ENCODE results near the gene MAP4K2. TPM values are rescaled to one million over a fixed set of nuclear protein-coding genes. Genes with fewer than 3 reads are reported as not detected.

MAP4K2 gene
- total and polyA plus RNA-seq, 2 of the 13 experiments (the other 11 are each of a cell fraction or from before 2014, with no cell fraction given): 8.3 to 17.6 TPM

DNA sequence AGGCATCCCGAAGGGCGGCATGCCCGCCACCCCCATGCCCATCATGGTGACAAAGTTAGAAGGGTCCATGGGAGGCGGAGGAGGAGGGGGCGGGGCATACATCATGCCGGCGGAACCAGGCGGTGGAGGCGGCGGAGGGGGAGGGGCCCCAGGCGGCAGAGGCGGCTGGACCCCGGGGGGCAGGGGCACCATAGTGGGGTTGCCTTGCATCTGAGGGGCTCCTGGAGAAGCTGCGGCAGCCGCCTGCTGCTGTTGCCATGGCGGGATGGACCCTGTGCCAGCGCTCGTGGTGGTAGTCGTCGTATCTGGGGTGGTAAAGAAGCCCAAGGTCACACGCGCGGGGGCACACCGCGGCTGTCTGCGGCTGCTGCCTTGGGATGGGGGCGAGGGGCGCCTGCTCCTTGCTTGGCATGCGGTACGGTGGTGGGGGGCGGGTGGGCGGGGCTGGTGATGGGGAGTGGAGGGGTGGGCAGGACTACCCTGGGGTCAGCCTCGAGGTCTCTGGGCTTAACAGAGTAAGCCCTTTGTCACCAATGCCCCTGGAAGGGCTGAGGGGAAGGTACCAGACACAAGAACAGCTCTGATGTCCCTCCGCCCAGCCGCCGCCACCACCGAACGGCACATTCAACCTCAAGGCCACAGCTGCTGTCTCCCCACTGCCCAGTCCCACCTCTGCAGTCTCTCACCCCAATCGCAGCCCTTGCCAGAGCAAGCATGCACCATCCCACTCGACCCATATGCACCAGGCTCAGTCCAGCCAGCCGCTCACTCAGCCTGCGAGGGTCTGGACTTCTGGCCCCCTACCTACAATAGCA lies 37.0 kb downstream of the MAP4K2 start:
- H2AFZ ChIP-seq (ENCODE audit: low read length): no peak overlapping the region
- intact Hi-C loops (cut with micrococcal nuclease; ENCODE audit: unreplicated experiment) (no loop called here), in situ Hi-C loops (cut with HindIII; ENCODE audit: extremely low pct_ligation_motif_present, low pct_unique_long_range_greater_than_20kb) (no loop called here)
- TF ChIP-seq AGO2 (optimal IDR thresholded peaks at IDR 0.05; ENCODE audit: low read depth, low read length): peak; percentile 76
- TF ChIP-seq, protein P1, sequence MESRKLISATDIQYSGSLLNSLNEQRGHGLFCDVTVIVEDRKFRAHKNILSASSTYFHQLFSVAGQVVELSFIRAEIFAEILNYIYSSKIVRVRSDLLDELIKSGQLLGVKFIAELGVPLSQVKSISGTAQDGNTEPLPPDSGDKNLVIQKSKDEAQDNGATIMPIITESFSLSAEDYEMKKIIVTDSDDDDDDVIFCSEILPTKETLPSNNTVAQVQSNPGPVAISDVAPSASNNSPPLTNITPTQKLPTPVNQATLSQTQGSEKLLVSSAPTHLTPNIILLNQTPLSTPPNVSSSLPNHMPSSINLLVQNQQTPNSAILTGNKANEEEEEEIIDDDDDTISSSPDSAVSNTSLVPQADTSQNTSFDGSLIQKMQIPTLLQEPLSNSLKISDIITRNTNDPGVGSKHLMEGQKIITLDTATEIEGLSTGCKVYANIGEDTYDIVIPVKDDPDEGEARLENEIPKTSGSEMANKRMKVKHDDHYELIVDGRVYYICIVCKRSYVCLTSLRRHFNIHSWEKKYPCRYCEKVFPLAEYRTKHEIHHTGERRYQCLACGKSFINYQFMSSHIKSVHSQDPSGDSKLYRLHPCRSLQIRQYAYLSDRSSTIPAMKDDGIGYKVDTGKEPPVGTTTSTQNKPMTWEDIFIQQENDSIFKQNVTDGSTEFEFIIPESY (CRISPR knock-in tag; IDR thresholded peaks at IDR 0.05): peak; percentile 81
- peak; percentile 75 for TF ChIP-seq RBFOX2 (IDR thresholded peaks at IDR 0.05; ENCODE audit: low read depth, low read length)
- TF ChIP-seq, protein P2, sequence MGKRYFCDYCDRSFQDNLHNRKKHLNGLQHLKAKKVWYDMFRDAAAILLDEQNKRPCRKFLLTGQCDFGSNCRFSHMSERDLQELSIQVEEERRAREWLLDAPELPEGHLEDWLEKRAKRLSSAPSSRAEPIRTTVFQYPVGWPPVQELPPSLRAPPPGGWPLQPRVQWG (CRISPR knock-in tag; IDR thresholded peaks at IDR 0.05; ENCODE audit: borderline replicate concordance, low read depth): no peak
- TF ChIP-seq POLR2A (IDR thresholded peaks at IDR 0.05; ENCODE audit: insufficient read depth in 1 of 2, low read depth in 2 of 2, low read length in 2 of 2): peak; percentile 41 to 42; a peak in 2 of 4 replicates
- peak; percentile 92 for TF ChIP-seq RBM22 (optimal IDR thresholded peaks at IDR 0.05; ENCODE audit: low read length)
- TF ChIP-seq POLR2G (IDR thresholded peaks at IDR 0.05; ENCODE audit: low read depth, low read length): 0 out of 2 replicates have a peak, but pooled peaks have one; percentile 37
- TF ChIP-seq, protein P3, sequence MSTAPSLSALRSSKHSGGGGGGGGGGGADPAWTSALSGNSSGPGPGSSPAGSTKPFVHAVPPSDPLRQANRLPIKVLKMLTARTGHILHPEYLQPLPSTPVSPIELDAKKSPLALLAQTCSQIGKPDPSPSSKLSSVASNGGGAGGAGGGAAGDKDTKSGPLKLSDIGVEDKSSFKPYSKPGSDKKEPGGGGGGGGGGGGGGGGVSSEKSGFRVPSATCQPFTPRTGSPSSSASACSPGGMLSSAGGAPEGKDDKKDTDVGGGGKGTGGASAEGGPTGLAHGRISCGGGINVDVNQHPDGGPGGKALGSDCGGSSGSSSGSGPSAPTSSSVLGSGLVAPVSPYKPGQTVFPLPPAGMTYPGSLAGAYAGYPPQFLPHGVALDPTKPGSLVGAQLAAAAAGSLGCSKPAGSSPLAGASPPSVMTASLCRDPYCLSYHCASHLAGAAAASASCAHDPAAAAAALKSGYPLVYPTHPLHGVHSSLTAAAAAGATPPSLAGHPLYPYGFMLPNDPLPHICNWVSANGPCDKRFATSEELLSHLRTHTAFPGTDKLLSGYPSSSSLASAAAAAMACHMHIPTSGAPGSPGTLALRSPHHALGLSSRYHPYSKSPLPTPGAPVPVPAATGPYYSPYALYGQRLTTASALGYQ (CRISPR knock-in tag; IDR thresholded peaks at IDR 0.05): no peak
- H3K4me1 ChIP-seq (ENCODE audit: insufficient read depth, low read length): no peaks in the 10 kb centered on the region
- no peak overlapping the region for H3K4me3 ChIP-seq (replicated peaks in 1 of 3; ENCODE audit: insufficient read depth in 1 of 3, low read depth in 2 of 3, low read length in 3 of 3)
- H3K27me3 ChIP-seq (ENCODE audit: control insufficient read depth in 1 of 2, insufficient read depth in 2 of 2, low read length in 2 of 2): no peaks in the 10 kb centered on the region
- H3K9ac ChIP-seq (ENCODE audit: insufficient read depth, low read depth, low read length): no peak overlapping the region
- CTCF ChIA-PET (ENCODE audit: low intra/inter-chr PET ratio, low total read pairs): no interaction called here
- no peak for FAIRE-seq
- peaks cover 4% of the 10 kb centered on the region for H3K79me2 ChIP-seq (ENCODE audit: insufficient read depth, low read length)
- no peak overlapping the region for H3K27ac ChIP-seq (ENCODE audit: extremely low read length, insufficient read depth, low read length)
- BruUV-seq (replicated peaks): no TSS peak
- 98% methylated on average over 26 of the region's 42 CpGs for WGBS (ENCODE audit: low lambda C conversion rate)
- ATAC-seq: peak; percentile 5
- DNase-seq (ENCODE audit: low spot score): no peak
- peaks cover 80% of the 10 kb centered on the region for H4K20me1 ChIP-seq (ENCODE audit: insufficient read depth, low read length)
- H3K9me3 ChIP-seq (ENCODE audit: low read length): no peaks in the 10 kb centered on the region
- peaks cover 53 to 76% of the 10 kb centered on the region in 2 experiments for H3K36me3 ChIP-seq (replicated peaks in 1 of 2; ENCODE audit: control insufficient read depth in 1 of 2, insufficient read depth in 2 of 2, low read length in 2 of 2)
- POLR2A ChIA-PET: interaction anchor here (0.7 to 1.3 kb wide), 3 partner anchors 9 to 713 kb away, joined by 3 read pairs; no protein-coding TSS in a partner anchor
- H3K4me2 ChIP-seq (ENCODE audit: low read depth, low read length): no peak overlapping the region
